HG03175 (cell line): ENCODE data around the gene VPS4A.

Experiments
- ATAC-seq: cut with Tn5 transposase; IDR thresholded peaks from one replicate; pipeline ENCODE4 v1.9.1; 2021; ENCODE audit warnings: mild to moderate bottlenecking, moderate library complexity; ENCODE audit not compliant: unreplicated experiment

The VPS4A gene

GRCh38 chr16:69363281-69363717, 52.1 kb downstream of the VPS4A start:
- no peak for ATAC-seq

GRCh38 chr16:69364088-69364487, 52.9 kb downstream of the VPS4A start:
- ATAC-seq = no peak

GRCh38 chr16:69365901-69366300, 54.8 kb downstream of the VPS4A start:
- ATAC-seq = no peak

- no peak for ATAC-seq
Measured at GRCh38 chr16:69366431-69366830, 55.3 kb downstream of the VPS4A start.

- ATAC-seq = no peak
Measured at GRCh38 chr16:69367980-69368379, 56.8 kb downstream of the VPS4A start.

DNA sequence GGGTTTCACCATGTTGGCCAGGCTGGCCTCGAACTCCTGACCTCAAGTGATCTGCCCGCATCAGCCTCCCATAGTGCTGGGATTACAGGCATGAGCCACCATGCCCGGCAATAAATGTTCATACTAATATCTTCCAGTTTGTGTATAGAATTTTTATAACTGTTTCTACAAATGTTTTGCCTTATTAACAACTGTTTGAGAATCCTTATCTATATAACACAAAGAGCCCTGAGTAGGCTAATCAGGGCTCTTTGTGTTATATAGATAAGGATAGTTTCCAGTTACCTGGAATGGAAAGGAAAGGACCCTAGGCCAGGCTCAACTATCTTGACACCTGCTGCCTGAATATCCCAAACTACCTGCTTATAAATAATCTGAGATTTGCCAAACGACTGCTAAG, 57.7 kb downstream of the VPS4A start:
- no peak for ATAC-seq

GRCh38 chr16:69371564-69371963, 60.4 kb downstream of the VPS4A start:
- no peak for ATAC-seq

GRCh38 chr16:69373019-69373418, 61.9 kb downstream of the VPS4A start:
- no peak for ATAC-seq
